Measurements from ENCODE around the gene CLCN4.

DNA sequence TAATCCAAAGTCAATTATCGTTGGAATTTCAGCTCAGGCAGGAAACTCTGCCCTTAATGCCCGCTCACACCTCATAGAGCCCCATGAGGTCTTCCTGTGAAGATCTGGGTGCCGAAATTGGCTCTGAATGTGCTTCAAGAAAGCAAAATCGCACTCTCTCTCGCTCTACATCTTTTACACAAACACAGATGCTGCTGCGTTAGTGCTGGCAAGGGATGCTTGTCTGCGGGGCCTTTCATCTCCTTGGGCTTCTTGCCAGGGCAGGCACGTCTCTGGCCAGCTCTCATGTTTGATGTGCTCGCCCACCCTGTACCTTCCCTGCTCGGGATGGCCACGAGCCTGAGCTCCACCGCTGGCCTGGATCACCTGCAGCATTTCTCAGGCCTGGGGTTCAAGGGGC is 66.5 kb downstream of the CLCN4 start:
- TF ChIP-seq, protein P1, sequence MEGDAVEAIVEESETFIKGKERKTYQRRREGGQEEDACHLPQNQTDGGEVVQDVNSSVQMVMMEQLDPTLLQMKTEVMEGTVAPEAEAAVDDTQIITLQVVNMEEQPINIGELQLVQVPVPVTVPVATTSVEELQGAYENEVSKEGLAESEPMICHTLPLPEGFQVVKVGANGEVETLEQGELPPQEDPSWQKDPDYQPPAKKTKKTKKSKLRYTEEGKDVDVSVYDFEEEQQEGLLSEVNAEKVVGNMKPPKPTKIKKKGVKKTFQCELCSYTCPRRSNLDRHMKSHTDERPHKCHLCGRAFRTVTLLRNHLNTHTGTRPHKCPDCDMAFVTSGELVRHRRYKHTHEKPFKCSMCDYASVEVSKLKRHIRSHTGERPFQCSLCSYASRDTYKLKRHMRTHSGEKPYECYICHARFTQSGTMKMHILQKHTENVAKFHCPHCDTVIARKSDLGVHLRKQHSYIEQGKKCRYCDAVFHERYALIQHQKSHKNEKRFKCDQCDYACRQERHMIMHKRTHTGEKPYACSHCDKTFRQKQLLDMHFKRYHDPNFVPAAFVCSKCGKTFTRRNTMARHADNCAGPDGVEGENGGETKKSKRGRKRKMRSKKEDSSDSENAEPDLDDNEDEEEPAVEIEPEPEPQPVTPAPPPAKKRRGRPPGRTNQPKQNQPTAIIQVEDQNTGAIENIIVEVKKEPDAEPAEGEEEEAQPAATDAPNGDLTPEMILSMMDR (IDR thresholded peaks at IDR 0.05): no peak
- no peak for TF ChIP-seq POLR2A (IDR thresholded peaks at IDR 0.05)
